Endothelial cell of hepatic sinusoid (primary cell): Measurements from ENCODE around the gene GP5.

Experiments
- in situ Hi-C: cut with HindIII; loops from 2 replicates; pipeline ENCODE4 v1.10.0; 2017; ENCODE audit warnings: low sequenced_read_pairs

Gene GP5

GRCh38 chr3:194399874-194400411 is 877 bp upstream of the GP5 start:
- in situ Hi-C loops: no loop called here

- in situ Hi-C loops: no loop called here
Measured at GRCh38 chr3:194397757-194398312, 1.2 kb downstream of the GP5 start.

- in situ Hi-C loops: no loop called here
Measured at GRCh38 chr3:194396859-194397756, 2.0 kb downstream of the GP5 start.

- in situ Hi-C loops: no loop called here
Measured at GRCh38 chr3:194396539-194396858, 2.6 kb downstream of the GP5 start.

GRCh38 chr3:194395778-194396538 is 3.1 kb downstream of the GP5 start:
- in situ Hi-C loops: no loop called here

- in situ Hi-C loops: no loop called here
Measured at GRCh38 chr3:194395212-194395611, 3.9 kb downstream of the GP5 start.

- in situ Hi-C loops: no loop called here
Measured at GRCh38 chr3:194392576-194392975, 6.5 kb downstream of the GP5 start.

- in situ Hi-C loops: no loop called here
Measured at GRCh38 chr3:194390835-194391234, 8.2 kb downstream of the GP5 start.

- in situ Hi-C loops: no loop called here
Measured at GRCh38 chr3:194389269-194389668, 9.8 kb downstream of the GP5 start.

- in situ Hi-C loops: no loop called here
Measured at GRCh38 chr3:194387926-194388418, 11.1 kb downstream of the GP5 start.

GRCh38 chr3:194387276-194387675 is 11.8 kb downstream of the GP5 start:
- in situ Hi-C loops: no loop called here

GRCh38 chr3:194386648-194387047 is 12.4 kb downstream of the GP5 start:
- in situ Hi-C loops: no loop called here

GRCh38 chr3:194386066-194386465 is 13.0 kb downstream of the GP5 start:
- in situ Hi-C loops: no loop called here

GRCh38 chr3:194384569-194385001 is 14.5 kb downstream of the GP5 start:
- in situ Hi-C loops: no loop called here

GRCh38 chr3:194384156-194384555 is 14.9 kb downstream of the GP5 start:
- in situ Hi-C loops: no loop called here

GRCh38 chr3:194383276-194383940 is 15.7 kb downstream of the GP5 start:
- in situ Hi-C loops: no loop called here

GRCh38 chr3:194382892-194383223 is 16.2 kb downstream of the GP5 start:
- in situ Hi-C loops: no loop called here

GRCh38 chr3:194382196-194382891 is 16.7 kb downstream of the GP5 start:
- in situ Hi-C loops: no loop called here

GRCh38 chr3:194381460-194381875 is 17.6 kb downstream of the GP5 start:
- in situ Hi-C loops: no loop called here

- in situ Hi-C loops: no loop called here
Measured at GRCh38 chr3:194380326-194380725, 18.7 kb downstream of the GP5 start.
